ENCODE results near the gene PHOSPHO2.

DNA sequence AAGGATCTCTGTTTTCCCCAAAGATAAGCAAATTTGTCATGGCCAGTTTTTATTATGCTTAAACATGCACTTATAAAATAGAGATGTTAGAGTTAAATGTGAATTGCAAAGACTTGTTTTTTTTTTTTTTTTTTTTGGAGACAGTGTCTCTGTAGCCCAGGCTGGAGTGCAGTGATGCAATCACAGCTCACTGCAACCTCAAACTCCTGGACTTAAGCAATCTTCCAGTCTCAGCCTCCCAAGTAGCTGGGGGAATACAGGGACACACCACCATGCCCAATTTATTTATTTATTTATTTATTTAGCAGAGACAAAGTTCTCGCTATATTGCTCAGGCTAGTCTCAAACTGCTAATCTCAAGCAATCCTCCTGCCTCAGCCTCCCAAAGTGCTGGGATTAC, 15.1 kb downstream of the PHOSPHO2 start:
- TF ChIP-seq CTCF (IDR thresholded peaks at IDR 0.05) = no peak
- TF ChIP-seq POLR2AphosphoS5 (IDR thresholded peaks at IDR 0.05) = no peak
- no peak for TF ChIP-seq POLR2A (IDR thresholded peaks at IDR 0.05)

Measured in suprapubic skin (tissue), 4 donors.